Mucosa of descending colon (tissue), 3 donors: ENCODE data around the gene COL2A1. TPM values are rescaled to one million over a fixed set of nuclear protein-coding genes. Genes with fewer than 3 reads are reported as not detected.
A peak's percentile ranks its signal among the peaks of the same experiment; 100 is the strongest.

Experiments used
- ATAC-seq: fragments of 200-7000 bp; cut with Tn5 transposase; one replicate; pipeline ENCODE4 v1.9.1; 2020; ENCODE audit warnings: mild to moderate bottlenecking, moderate library complexity
- DNase-seq, 3 donors: peaks; one replicate each; pipeline ENCODE4 v3.0.0-alpha.2; 2020
- H3K36me3 ChIP-seq: fragments of 200-600 bp; one replicate; pipeline ENCODE4 v1.8.0; 2021; ENCODE audit warnings: low read depth, mild to moderate bottlenecking
- H3K4me1 ChIP-seq: fragments of 200-600 bp; one replicate; pipeline ENCODE4 v1.8.0; 2021; ENCODE audit warnings: low read depth, mild to moderate bottlenecking
- H3K4me3 ChIP-seq: fragments of 200-600 bp; one replicate; pipeline ENCODE4 v1.8.0; 2021; ENCODE audit warnings: mild to moderate bottlenecking
- H3K9me3 ChIP-seq: fragments of 200-600 bp; one replicate; pipeline ENCODE4 v1.8.0; 2021; ENCODE audit warnings: mild to moderate bottlenecking
- intact Hi-C, 2 donors: fragments of 100-400 bp; cut with DNase I in 1 of 2; cut with micrococcal nuclease in 1 of 2; formaldehyde crosslinking; loops; one replicate each; pipeline versions ENCODE4 v1.11.0 to v1.11.1; 2022; cut with DNase I, micrococcal nuclease
- total RNA-seq, 3 donors: library from RNA; stranded (reverse); fragmentation: NEBNext Ultra II Directional in 2 of 3; extraction: Animal tissue kit (Norgen Biotek cat#: 25700) in 2 of 3; gene quantifications; one replicate each; pipeline versions ENCODE4 v1.2.1 to v1.2.4, GENCODE V29; 2021 to 2023
- TF ChIP-seq, protein P1 (sequence below): fragments of 200-600 bp; IDR thresholded peaks from one replicate; pipeline ENCODE4 v1.8.0; 2022; ENCODE audit warnings: antibody characterized with exemption, mild to moderate bottlenecking
- donor health status: DM: no; HTN: no; CAD: no; lungs with moderate emphysema.
- donor health status: DM: no; HTN: no; CAD: no.
- donor health status: DM: no; HTN: yes; CAD: no.

COL2A1 gene
- total RNA-seq, 3 donors from 2014 or later, result 0.19 to 1.5 (median 1.2) TPM

DNA sequence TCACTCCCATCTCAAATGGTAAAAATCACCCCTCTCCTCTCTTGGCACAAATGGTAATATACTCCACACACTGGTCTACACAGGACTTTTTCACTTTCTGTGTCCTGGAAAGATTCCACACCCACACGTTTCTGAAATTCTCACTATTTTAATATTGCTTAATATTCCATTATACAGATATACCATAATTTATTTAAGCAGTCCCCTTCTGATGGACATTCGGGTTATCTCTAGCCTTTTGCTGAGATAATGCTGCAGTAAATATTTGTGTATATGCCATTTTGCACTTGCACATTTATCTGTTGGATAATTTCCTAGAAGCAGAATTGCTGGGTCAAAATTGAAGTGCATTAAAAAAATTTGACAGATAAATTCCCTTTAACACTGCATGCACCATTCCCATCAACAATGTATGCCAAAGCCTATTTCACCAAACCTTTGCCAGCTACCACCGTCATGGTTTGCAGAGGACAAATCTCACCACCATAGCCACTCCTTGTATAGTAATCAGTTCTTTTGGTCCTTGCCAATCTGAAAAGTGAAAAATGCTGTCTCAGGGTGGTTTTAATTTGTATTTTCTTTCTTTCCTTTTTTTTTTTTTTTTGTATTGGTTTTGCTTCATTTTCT, 15.5 kb upstream of the COL2A1 start:
- H3K9me3 ChIP-seq, result no peaks in the 10 kb centered on the region
- H3K4me3 ChIP-seq, result no peak overlapping the region
- intact Hi-C loops, result no loop called here
- TF ChIP-seq, protein P1, sequence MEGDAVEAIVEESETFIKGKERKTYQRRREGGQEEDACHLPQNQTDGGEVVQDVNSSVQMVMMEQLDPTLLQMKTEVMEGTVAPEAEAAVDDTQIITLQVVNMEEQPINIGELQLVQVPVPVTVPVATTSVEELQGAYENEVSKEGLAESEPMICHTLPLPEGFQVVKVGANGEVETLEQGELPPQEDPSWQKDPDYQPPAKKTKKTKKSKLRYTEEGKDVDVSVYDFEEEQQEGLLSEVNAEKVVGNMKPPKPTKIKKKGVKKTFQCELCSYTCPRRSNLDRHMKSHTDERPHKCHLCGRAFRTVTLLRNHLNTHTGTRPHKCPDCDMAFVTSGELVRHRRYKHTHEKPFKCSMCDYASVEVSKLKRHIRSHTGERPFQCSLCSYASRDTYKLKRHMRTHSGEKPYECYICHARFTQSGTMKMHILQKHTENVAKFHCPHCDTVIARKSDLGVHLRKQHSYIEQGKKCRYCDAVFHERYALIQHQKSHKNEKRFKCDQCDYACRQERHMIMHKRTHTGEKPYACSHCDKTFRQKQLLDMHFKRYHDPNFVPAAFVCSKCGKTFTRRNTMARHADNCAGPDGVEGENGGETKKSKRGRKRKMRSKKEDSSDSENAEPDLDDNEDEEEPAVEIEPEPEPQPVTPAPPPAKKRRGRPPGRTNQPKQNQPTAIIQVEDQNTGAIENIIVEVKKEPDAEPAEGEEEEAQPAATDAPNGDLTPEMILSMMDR, result no peak
- ATAC-seq (no peak), DNase-seq (no peak)
- peaks cover 10% of the 10 kb centered on the region for H3K4me1 ChIP-seq
- H3K36me3 ChIP-seq, result no peaks in the 10 kb centered on the region

GRCh38 chr12:48018618-48018995, 14.3 kb upstream of the COL2A1 start:
- TF ChIP-seq, protein P1, result no peak
- Histone ChIP-seq H3K9me3 (no peaks in the 10 kb centered on the region), H3K4me3 (no peak overlapping the region), H3K36me3 (no peaks in the 10 kb centered on the region), H3K4me1 (peaks cover 10% of the 10 kb centered on the region)
- DNase-seq (no peak), ATAC-seq (no peak)
- intact Hi-C loops, result no loop called here

GRCh38 chr12:48017921-48018617, 13.8 kb upstream of the COL2A1 start:
- TF ChIP-seq, protein P1, result no peak
- DNase-seq, result no peak
- intact Hi-C loops, result no loop called here
- Histone ChIP-seq H3K4me1 (peaks cover 10% of the 10 kb centered on the region), H3K36me3 (no peaks in the 10 kb centered on the region), H3K4me3 (no peak overlapping the region), H3K9me3 (no peaks in the 10 kb centered on the region)
- peak; percentile 49 for ATAC-seq

DNA sequence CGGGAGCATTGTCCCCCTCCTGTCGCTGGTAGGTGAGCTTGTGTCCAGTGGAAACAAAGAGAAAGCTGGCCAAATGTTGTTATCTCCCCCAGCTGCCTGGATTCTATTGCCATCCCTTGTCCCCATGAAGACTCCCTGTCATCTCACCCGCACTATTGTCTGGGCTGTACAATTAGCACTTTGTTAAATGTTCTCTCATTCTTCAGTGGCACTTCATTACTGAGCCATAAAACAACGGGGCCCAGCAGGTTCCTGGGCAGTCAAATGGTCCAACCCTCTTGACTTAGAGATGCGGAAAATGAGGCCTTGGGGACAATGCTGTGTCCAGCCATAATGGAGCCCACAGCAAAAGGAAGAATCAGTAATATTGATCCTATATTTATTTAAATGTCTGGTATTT, 13.2 kb upstream of the COL2A1 start:
- Histone ChIP-seq H3K36me3 (no peaks in the 10 kb centered on the region), H3K9me3 (no peaks in the 10 kb centered on the region), H3K4me1 (peaks cover 10% of the 10 kb centered on the region), H3K4me3 (no peak overlapping the region)
- intact Hi-C loops, result no loop called here
- ATAC-seq, result no peak
- TF ChIP-seq, protein P1, result no peak
- no peak for DNase-seq

DNA sequence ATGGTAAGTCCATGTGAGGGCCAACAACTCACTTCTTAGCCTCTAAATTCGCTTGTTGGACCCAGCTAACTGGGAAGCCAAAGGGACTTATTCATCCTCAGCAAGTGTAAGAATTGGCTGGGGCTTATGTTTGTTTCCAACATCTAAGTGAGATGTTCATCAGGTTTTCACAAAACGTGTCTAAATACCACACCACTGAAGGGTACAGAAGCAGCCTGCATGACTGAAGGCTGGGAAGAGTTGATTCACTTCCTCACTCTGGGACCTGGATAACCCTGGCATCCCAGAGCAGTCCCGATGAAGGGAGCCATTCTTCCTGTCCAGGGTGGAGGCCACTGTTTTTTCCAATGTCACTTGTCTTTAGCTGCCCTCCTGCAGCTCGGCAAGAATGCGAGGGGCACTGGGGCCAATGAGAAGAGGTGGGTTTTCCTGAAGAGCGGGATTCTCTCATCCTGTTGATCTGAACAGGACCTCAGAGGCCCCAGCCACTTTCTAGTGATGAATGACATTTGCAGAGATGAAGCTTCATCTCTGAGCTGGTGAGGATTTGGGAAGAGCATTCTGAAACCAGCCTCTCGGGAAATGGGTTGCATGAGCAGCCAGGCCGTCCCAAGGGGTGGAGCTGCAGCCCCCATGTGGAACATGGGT, 12.2 kb upstream of the COL2A1 start:
- Histone ChIP-seq H3K9me3 (no peaks in the 10 kb centered on the region), H3K4me3 (no peak overlapping the region), H3K36me3 (no peaks in the 10 kb centered on the region), H3K4me1 (peaks cover 1% of the 10 kb centered on the region)
- no peak for DNase-seq
- TF ChIP-seq, protein P1, result no peak
- intact Hi-C loops, result no loop called here
- no peak for ATAC-seq
